T-helper 2 cell (primary cell): Measurements from ENCODE around the gene EIF4E.
"Not testable (repeated sequence)": the region's sequence is repeated elsewhere in the genome, so short reads cannot be mapped to it uniquely, and the experiment has no call there.

ENCODE experiments used
- DNase-seq, 5 experiments: peaks; one replicate each; pipeline versions ENCODE4 v3.0.0 to v3.0.0-alpha.2; 2012 to 2022
- total RNA-seq, 2 donors: gene quantifications; one replicate each; lab custom pipeline; 2026; lab: John Stamatoyannopoulos, UW

EIF4E gene, protein sequence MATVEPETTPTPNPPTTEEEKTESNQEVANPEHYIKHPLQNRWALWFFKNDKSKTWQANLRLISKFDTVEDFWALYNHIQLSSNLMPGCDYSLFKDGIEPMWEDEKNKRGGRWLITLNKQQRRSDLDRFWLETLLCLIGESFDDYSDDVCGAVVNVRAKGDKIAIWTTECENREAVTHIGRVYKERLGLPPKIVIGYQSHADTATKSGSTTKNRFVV
- total RNA-seq: 30.9 to 33.5 reads per million in 2 donors

DNA sequence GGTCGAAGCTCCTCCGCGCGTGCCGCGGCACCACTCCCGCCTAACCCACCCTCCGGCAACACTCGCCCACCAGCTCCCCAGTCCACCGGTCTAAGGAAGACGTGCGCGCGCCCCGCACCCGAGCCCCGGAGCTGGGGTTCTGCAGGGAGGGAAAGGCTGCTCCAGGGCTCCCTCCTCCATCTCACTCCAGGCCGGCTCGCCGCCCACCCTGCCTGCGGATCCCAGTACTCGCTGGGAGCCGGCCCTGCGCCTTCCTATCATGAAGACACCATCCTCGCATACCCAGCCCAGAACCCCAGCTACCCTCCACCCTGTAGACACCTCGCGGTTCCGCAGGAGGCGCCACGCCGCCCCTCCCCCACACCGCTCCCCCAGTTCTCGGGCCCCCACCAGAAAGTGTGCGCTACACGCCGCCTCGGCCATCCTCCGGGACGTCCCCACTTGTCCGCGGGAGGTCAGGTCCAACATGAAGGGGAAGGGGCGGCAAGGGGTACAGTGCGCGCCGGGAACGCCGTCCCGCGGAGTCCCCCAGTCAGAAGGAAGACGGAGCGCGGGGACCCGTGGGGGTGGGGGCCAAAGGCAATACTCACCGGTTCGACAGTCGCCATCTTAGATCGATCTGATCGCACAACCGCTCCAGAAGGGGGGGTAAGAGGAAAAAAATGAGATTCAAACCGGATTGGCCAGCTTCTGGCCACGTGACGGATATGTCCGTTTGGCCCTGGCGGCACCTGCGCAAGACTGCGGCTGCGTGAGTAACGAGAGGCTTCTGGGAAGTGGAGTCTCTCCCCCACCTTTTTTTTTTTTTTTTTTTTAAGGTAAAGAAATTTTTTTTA, at the start of gene EIF4E:
Gene EIF4E, minus strand, starts transcription at position 629 of the 836 bp plus-strand sequence. Its CDS starts 21 bp downstream, at position 608.
- peak; percentile 86 to 100 (median 96) for DNase-seq

DNA sequence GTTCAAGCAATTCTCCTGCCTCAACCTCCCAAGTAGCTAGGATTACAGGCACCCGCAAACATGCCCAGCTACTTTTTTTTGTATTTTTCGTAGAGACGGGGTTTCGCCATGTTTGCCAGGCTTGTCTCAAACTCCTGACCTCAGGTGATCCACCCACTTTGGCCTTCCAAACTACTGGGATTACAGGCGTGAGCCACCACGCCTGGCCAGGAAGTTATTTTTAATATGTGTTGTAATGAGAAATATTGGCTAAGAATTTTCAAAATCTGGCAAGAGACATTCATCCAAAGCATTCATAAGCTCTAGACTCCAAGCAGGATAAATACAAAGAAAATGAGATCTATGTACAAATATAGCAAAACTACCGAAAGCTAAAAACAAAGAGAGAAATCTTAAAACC, 48.6 kb upstream of the EIF4E start:
- DNase-seq: no peak

DNA sequence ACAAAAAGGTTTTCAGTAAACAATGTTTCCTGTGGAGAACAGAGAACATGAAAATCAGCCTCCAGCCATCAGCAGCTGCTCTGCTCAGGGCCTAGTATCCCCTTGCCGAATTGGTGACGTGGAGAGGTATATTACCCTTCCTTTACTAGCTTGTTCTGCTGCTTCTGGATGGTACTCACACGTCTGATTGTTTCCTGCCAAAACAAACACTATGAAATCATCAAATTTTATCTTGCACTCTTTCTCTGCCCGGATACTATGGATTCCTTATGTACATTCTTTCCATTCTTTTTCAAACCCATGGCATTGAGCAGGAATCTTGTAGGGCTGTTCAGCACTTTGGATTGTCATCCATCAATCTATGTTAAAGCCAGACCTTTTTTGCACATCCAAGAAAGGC, 47.8 kb upstream of the EIF4E start:
- DNase-seq: no peak

DNA sequence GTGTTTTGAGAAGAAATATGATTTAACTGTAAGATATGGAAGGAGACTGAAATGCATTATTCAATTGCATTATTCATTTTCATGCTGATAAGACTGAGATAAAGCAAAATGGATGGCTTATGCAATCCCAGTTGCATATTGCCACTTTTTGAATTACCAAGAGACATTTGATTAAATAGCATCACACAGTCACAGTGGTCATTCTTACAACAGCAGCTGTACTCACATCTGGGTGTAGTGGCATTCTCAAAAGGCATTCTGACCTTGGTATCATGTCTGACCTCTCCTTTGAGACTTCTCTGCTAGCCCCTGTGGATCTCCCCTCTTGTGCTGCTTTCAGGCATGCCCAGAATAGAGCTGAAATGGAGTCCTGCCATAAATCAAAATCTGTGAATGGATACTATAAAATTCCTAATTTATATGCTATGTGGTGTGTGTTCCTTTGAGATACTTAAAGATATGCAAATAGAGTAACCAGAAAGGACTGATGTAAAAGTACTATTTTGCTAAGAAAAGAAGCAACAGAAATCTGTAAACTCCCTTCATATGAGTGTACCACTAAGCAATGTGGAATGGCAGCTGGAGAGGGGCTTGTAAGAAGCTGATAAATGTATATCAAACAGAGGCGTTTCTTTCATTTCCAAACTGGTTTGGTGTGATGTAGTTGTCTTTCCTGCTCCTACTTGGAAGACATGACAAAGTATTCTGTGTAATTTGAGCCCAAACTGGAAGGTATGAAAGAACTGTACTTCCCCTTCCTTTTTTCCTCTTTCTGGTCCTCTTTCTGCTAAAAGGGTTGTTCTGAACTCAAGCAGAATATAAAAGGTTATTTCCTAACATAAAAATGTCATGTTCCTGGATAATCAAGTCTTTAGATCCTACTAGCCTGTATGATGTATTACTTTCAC, 41.2 kb upstream of the EIF4E start:
- DNase-seq: no peak

DNA sequence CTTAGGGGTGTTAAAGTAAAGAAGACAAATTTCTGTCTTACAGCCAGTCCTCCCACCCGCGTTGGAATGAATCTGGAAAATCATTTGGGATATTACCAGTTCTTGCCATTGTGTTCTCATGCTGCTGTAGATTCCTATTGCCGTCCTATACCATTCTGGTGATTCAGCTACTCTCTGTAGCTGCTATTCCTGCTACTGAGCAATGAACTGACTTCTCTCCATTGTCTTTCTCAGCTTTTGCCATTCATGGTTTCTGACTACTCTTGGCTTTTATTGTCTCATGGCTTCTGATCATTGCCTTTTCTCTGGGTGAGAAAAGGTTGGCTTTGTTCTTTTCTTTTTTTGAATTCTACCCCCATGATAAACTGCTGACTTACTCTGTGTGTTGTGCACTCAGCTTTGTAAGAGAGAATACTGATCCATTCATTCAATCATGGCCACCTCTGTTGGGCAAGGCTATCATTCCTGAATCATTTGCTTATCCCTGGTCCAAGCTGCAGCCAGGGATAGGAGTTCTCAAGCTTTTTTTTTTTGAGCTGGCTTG, 38.9 kb upstream of the EIF4E start:
- no peak for DNase-seq

DNA sequence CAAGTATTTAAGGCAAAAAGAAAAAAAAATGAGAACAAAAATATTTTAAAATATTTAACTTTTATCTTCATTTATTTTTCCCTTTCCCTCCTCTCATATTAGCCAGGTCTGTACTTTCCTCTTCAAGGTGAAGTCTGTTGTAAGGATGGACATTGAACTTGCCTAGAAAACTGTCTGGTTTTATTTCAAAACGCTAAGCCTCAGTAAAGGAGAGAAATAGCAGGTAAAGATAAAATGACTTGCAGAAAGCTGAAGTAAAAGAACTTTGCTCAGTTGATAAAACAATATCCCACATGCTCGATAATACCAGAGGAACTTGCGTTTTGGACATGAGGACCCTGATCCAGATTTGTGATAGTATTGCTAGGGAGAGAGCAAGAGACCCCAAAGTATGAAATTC, 38.0 kb upstream of the EIF4E start:
- no peak for DNase-seq

DNA sequence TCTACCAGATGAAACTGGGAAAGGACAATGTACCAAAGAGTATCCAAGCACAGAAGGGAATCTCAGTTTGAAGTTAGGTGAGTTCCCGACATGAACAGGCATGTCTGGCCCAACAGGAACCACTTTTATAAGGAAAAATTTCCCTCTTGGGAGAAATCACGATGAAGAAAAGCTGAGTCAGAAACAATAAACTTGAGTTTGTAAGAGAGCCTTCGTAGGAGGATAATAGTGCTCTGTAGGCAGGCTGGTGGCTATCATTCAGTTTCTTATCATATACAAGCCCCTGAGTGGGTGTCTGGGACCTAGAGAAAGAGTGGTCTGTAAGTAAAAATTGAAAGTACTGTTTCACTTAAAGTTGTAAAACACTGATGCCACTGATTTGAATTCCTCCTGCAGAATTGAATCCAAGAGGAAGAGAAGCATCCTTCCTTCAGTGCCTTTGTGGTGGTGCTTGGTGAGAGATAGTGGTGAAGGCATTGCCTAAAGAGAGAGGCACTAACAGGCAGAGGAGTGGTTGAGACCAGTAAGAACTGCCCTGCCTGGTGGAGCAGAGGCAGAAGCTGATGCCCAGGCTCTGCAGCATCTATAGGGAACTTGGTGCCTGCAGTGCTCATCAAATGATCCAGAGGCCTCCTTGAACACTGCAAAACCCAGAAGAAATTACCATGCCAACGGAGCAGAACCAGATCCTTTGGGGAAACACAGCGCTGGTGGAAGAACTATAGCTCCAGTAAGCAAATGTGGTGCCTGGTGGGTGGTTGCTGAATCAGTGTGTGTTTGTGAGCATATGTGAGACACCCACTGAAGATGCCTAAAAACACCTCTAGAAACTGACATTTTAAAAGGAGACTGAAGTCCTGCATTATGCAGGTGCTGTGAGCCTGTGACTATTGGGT, 34.9 kb upstream of the EIF4E start:
- DNase-seq: no peak

DNA sequence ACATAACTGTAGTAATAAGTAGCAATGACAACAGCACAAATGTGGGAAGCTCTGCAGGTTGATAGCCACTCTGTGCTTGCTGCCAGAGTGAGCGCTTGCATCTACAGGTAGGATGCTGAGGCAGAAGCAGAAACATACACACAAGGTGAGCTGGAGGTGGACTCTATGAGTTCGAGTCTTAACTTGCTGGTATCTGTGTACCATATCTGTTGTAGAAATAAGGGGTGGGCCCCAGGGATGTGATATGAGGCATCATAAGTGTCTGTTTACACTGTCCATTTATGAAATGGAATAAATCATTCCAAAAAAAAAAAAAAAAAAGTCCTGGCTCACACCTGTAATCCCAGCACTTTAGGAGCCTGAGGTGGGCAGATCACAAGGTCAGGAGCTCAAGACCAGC, 32.8 kb upstream of the EIF4E start:
- DNase-seq: no peak

DNA sequence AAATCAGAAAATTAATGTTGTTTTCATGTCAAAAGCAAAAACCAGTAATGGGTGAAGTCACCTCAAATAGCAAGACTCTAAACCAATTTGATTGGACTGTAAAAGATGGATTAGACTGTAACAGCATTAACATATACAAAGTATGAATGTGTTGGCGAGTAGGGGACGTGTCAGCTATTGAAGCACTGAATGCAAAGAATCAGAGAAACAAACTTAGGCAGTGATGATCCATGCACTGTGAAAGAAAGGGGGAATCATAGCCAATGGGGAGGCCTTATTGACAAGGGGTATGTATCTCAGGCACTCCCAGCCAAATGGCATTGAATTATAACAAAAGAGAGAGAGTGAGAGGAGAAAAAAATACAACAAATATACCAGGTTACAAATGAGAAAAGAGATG, 30.5 kb upstream of the EIF4E start:
- no peak for DNase-seq

DNA sequence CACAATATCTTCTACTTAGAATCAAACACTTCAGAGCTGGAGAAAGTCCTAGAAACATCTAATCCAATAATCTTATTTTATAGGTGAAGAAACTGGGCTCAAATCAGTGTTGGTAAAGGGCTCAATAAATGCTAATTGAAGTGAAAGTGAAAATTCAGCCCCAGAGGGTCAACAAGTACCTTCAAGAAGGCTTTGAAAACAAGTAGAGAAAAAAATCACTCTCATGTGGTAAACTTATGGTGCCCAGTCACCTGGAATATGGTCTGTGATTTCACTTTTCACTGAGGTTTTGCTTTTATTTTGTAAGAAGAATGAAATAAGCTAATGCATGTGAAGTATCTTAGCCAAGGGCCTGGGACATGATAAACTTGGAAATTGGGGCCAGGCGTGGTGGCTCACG, 29.1 kb upstream of the EIF4E start:
- no peak for DNase-seq

DNA sequence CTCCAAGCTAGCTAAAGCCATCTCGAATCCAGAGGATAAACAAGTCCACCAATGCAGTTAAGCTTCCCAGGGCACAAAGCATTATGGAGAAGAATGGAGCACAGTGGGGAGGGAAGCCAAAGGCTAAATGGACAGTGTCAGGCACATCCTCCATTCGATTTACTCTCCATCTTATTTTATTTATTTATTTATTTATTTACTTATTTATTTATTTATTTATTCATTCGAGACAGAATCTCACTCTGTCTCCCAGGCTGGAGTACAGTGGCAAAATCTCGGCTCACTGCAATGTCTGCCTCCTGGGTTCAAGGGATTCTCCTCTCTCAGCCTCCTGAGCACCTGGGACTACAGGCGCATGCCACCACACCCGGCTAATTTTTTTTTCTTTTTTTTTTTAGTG, 26.3 kb upstream of the EIF4E start:
- no peak for DNase-seq

DNA sequence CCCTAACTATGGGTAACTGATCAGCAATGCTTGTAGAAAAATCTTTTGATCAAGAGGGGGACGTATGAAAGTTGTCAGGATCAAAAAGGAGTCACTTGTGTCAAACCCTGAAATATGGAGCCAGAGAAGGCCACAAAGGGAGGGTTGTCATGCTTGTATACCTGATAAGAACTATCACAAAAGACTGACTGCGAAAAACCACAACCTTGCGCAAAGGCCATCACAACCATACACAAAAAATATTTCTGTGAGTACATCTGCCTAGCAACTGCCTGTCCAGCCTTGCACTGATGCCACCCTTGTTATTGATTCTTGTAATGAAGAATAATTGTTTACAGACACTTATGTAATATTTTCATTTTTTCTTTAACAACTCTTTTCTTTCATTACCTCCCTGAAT, 22.8 kb upstream of the EIF4E start:
- peak in 1 of 5 experiments; percentile 23 for DNase-seq

DNA sequence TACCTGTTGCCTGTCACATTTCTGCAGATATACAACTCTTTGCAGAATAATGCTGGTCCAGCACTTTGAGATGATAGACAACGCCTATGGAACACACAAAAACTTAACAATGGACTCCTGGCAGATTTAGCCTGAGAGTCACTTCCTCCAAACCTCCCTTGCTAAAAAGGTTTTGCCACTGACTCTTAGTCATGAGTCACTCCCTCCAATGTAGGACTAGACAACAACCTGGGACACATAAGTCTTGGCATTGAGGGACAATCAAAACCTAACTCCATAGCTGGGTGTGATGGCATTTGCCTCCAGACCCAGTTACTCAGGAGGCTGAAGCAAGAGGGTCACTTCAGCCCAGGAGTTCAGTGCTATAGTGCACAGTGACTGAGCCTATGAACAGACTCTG, 22.0 kb upstream of the EIF4E start:
- no peak for DNase-seq

DNA sequence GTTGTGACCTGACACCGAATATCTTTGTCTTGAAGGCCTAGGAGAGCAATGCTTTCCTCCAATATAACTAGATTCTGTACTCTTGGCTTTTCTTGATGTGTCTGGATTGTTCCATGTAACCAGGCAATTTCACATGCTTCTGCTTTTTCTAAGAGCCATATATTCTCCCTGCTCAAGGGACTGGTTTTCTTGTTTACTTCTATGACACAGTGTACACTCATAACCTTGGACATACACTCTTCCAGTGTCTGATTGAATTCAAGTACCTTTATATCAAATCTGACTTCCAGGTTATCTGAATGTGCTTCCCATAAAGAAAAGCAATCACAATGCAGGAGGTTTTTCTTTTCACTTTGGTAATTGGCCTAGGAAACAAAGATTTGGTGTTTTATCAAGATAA, 17.4 kb upstream of the EIF4E start:
- DNase-seq: no peak

DNA sequence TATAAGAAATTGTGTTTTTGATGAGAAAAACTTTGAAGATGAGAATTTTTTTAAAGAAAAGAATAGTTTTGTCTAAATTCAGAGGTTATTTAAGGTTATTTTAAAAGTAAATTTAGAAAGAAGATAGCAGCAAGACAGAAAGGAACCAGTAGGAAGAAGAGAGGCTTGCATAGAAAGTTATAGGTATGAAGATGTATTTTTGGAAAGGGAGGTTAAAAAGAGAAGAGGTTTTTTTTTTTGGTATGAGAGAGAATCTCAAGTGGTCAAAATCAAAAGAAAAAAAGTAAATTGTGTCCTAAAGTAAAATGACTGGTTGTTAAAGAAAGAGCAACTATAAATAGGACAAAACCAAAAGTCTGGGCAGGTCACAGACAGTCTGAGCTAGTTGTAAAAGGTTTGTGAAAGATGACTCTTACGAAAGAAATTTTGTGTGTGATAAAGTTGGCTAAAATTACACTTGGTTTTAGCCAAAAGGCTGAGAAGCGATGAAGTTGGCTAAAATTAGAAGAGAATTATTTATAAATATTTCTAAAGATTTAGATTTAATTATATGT, 16.4 kb upstream of the EIF4E start:
- no peak for DNase-seq

DNA sequence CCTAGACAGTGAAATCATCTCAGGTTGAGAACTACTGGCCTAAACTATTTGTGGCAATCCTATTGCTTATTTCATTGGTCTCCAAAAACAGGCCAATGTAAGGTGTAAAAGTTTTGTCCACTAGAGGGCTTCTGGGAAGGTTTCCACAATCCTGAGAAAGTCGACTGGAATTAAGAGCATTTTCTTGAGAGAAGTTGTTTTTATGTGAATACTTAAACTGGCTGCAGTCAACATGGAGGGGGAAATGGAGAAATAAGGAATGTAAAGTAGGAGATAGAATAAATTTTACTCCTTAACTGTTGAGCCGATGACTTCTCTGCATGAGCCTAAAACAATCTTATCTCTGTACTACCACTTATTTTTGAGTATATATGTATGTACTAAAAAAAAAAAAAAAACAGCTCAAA, 11.0 kb upstream of the EIF4E start:
- DNase-seq: peak in 1 of 5 experiments; percentile 22

DNA sequence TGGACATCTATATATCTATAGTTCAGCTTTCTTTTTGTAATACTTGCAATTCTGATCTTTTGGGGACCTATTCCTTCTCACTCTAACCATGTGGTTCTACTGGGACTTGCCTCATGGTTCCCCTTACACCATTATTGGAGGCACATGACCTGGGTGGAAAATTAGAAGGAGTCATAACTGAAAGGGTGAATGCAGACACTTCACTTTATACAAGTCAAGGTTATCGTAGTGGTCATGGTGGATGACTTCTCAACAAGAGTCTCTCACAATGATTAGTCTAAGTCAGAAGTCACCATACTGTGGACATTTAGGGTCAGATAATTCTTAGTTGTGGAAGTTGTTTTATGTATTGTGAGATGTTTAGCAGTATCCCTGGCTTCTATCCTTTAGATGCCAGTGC, 10.5 kb upstream of the EIF4E start:
- DNase-seq: no peak

DNA sequence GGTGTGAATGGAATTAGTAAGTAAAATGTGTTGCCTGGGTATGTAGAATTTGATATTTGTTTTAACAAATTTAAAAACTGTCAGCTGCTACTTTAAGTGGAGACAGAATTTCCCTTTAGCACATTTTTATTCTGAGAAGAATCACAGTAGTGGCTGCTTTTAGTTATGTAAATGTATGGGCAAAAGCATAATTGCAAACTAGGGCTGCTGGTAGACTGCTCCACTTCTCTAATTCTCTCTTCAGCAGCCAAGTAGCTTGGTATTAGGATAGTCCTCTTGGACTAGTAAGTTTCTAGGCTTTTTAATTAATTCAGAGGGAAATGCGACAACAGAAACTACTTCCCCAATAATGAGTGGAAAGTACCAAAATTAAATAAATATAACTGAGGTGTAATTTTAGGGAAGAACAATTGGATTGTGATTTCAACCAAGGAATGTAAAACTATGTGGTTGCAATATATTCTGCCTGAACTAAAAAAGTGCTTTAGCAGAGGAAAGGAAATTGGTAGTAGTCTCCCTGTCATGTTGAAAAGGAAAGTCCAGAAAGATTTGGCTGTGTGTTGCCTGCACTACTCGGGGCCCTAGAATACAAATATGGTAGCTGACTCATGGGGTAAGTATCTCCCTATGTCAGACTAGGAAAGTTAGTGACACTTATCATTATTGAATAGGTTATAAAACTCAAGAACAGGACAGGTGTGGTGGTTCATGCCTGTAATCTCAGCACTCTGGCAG, 9.2 kb upstream of the EIF4E start:
- no peak for DNase-seq

DNA sequence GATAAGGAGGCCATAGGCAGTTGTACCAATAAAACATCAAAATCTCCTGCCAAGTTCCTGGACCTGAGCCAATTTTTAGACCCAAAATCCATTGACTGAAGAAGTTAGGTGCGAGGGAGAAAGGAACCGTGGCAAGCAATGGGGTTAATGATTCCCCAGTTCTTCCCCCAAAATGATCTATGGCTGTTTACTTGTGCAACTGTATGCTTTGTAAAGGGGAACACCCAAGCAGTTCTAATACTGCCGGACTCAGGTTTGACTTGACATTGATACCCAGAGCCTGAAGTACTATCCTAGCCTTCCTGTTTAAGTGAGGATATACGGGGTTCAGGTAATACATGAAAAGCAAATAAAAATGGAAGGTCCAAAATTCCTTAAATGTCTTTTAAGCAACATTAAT, 6.7 kb upstream of the EIF4E start:
- DNase-seq: no peak

DNA sequence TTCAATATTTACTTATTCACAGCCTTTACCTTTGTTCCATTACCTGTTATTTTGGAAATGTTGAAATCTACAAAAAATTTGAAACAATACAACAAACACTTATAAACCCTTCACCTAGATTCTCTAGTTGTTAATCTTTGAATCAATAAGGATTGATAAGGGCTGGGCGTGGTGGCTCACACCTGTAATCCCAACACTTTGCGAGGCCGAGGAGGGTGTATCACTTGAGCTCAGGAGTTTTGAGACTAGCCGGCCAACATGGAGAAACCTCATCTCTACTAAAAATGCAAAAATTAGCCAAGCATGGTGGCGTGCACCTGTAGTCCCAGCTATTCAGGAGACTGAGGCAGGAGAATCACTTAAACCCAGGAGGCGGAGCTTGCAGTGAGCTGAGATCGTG, 5.9 kb upstream of the EIF4E start:
- not testable (repeated sequence) for DNase-seq

DNA sequence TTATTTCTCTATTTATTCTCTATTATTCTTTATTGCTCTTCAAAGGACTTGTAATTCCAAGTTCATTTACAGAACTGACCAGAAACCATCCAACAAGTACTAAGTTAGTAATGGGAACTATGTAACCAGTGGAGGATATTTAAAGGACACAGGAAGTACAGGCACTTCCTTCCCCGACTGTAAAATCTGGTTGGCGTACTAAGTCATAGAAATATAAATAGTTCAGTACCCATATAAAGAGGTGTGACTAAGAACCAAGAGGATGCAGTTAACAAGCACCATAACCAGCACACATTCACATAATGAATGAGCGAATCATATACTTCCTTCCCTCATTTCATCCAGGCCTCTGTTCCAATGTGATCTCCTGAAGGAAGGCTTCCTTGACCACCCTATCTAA, 3.6 kb upstream of the EIF4E start:
- DNase-seq: peak in 1 of 5 experiments; percentile 14
